Type B pancreatic cell (in vitro differentiated cells): ENCODE results near the gene CHD9NB. TPM values are rescaled to one million over a fixed set of nuclear protein-coding genes. Genes with fewer than 3 reads are reported as not detected.

ENCODE experiments used
- DNase-seq: peaks from one replicate; pipeline ENCODE4 v3.0.0; 2021; ENCODE audit warnings: mixed read lengths; ENCODE audit not compliant: unreplicated experiment; ENCODE audit errors: extremely low spot score
- H3K27ac Mint-ChIP-seq: 2 replicates; pipeline ENCODE4 v1.8.0; 2021; ENCODE audit warnings: mild to moderate bottlenecking, mixed read lengths
- H3K27me3 Mint-ChIP-seq: 2 replicates; pipeline ENCODE4 v1.8.0; 2021; ENCODE audit warnings: mixed read lengths
- H3K36me3 Mint-ChIP-seq: 2 replicates; pipeline ENCODE4 v1.8.0; 2021; ENCODE audit warnings: mixed read lengths
- H3K4me1 Mint-ChIP-seq: one replicate; pipeline ENCODE4 v1.8.0; 2021; ENCODE audit warnings: mixed read lengths; ENCODE audit not compliant: unreplicated experiment
- H3K4me3 Mint-ChIP-seq: 2 replicates; pipeline ENCODE4 v1.8.0; 2021; ENCODE audit warnings: mild to moderate bottlenecking, mixed read lengths
- H3K9me3 Mint-ChIP-seq: 2 replicates; pipeline ENCODE4 v1.8.0; 2021; ENCODE audit warnings: mixed read lengths
- long read RNA-seq: library from polyadenylated mRNA; unstranded; transcript quantifications from one replicate; pipeline ENCODE4 v2.0.0, GENCODE V29; 2020
- total RNA-seq: library from RNA; stranded (reverse); gene quantifications from 2 replicates; pipeline ENCODE4 v1.2.1, GENCODE V29; 2021; ENCODE audit warnings: low replicate concordance
- TF ChIP-seq, protein P1 (sequence below): fragments of 200-600 bp; sonication (generic); conservative IDR thresholded peaks from 2 replicates; pipeline ENCODE4 v1.5.0; 2021; ENCODE audit warnings: antibody characterized with exemption, mild to moderate bottlenecking

Gene CHD9NB
- total RNA-seq = 2.6 and 4.4 TPM in 2 replicates
- long read RNA-seq, partial matches to known transcripts = 1 of 4 reads
- long read RNA-seq, other reads (novel, unspliced or antisense) = 2 of 4 reads

DNA sequence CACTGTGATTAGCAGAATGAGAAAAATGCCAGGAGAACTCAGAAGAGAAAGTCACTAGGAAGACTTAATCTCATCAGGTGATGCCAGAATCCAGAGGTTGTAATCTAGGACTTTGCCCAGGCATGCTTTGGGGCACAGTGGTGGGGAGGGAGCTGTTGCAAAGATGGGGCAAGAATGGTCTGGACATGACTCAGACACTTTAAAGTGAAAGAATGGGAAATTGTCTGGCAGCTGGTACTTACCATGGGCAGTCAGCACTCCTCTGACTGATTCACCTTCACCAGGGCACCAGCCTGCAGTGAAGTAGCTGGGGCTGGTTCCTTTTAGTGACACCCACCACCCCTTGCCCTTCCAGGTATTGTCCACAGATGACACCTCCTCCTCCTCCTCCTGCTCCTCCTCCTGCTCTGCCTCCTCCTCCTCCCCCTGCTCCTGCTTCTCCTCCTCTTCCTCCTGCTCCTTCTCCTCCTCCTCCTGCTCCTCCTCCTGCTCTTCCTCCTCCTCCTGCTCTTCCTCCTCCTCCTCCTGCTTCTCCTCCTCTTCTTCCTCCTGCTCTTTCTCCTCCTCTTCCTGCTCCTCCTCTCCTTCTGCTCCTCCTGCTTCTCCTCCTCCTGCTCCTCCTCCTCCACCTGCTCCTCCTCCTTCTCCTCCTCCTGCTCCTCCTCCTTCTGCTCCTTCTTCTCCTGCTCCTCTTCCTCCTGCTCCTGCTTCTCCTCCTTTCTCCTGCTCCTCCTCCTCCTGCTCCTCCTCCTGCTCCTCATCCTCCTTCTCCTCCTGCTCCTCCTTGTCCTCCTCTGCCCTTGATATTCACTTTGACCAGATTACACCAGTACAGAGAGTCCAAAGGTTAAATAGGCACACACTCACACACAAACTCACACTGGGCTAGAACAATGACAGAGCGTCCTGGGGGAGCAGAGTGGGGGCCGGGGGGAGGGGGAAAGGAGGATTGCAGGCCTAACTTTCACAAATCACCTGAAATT is at the start of gene CHD9NB:
TSS of gene CHD9NB (minus strand) at position 379 of the 983 bp plus-strand sequence. CDS start 8,739 bp downstream, outside the sequence.
- DNase-seq = no peak
- TF ChIP-seq, protein P1, sequence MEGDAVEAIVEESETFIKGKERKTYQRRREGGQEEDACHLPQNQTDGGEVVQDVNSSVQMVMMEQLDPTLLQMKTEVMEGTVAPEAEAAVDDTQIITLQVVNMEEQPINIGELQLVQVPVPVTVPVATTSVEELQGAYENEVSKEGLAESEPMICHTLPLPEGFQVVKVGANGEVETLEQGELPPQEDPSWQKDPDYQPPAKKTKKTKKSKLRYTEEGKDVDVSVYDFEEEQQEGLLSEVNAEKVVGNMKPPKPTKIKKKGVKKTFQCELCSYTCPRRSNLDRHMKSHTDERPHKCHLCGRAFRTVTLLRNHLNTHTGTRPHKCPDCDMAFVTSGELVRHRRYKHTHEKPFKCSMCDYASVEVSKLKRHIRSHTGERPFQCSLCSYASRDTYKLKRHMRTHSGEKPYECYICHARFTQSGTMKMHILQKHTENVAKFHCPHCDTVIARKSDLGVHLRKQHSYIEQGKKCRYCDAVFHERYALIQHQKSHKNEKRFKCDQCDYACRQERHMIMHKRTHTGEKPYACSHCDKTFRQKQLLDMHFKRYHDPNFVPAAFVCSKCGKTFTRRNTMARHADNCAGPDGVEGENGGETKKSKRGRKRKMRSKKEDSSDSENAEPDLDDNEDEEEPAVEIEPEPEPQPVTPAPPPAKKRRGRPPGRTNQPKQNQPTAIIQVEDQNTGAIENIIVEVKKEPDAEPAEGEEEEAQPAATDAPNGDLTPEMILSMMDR = no peak
- H3K36me3 Mint-ChIP-seq = no peaks in the 10 kb centered on the region
- peak within 1 kb of the TSS; percentile 72 for H3K27ac Mint-ChIP-seq
- H3K4me3 Mint-ChIP-seq = peak within 1 kb of the TSS; percentile 95
- H3K27me3 Mint-ChIP-seq = no peaks in the 10 kb centered on the region
- H3K4me1 Mint-ChIP-seq = peaks cover 22% of the 10 kb centered on the region
- H3K9me3 Mint-ChIP-seq = no peaks in the 10 kb centered on the region

DNA sequence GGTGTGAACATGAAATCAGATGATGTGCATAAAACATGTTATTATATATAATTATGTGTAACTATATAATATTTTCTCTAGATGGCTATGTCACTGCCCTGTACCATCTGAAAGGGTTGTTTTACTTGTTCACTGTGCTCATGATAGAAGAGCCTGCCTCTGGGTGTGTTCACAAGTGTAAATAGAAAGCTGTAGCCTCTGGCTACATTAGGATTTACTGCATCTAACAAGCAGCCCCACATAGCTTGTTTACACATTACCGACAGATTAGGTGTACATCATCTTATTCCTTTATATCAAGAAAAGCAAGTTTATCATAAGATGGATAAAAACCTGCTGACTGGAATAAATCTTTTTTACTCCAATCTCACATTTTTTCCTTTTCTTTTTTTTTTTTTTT is 48.2 kb upstream of the CHD9NB start:
- Mint-ChIP-seq H3K9me3 (no peaks in the 10 kb centered on the region), H3K27me3 (no peaks in the 10 kb centered on the region), H3K27ac (peak overlapping the region; percentile 98), H3K4me3 (peak overlapping the region; percentile 44), H3K36me3 (peaks cover 4% of the 10 kb centered on the region), H3K4me1 (peaks cover 23% of the 10 kb centered on the region)
- DNase-seq = no peak
- TF ChIP-seq, protein P1 = no peak

GRCh38 chr16:53100131-53100748 is 47.5 kb upstream of the CHD9NB start:
- TF ChIP-seq, protein P1 = no peak
- Mint-ChIP-seq H3K9me3 (no peaks in the 10 kb centered on the region), H3K4me3 (peak overlapping the region; percentile 85), H3K27me3 (no peaks in the 10 kb centered on the region), H3K27ac (peak overlapping the region; percentile 98), H3K36me3 (peaks cover 4% of the 10 kb centered on the region), H3K4me1 (peaks cover 23% of the 10 kb centered on the region)
- no peak for DNase-seq

DNA sequence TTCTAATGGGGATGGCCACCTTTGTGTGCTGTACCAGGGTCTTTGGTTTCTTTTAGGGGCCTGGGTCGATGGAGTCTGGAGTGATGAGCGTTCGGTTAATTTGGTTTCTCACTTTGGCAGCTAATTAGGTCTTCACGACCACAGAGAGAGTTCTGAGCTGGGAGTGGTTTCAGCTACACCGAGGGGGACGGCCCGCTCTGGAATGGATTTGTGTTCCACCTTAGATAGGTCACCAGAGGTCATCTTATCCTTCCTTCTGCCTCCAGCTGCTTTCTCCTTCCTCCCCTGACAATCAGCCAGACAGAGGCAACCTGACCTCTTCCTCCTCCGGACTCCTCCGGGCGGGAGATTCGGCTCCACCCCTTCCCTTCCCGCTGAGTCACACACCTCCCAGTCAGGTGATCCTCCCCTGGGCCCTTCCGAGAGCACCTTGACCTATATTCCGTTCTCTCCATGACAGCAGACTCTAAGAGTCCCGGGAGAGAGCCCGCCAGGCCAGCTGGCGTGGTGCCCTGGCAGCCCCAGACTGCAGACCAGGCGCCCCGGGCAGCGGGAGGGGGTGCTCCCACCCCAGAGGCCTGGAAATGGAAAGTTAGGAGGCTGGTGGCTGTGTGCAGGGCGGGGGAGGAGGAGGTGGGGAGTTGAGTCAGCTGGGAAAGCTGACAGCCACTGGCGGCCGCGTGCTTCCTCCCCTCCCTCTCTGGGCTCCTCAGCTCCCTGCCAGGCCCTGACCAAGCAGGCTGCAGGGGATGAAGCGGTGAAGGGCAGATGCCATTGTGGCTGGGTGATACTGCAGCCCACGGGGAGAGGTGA is 46.8 kb upstream of the CHD9NB start:
- Mint-ChIP-seq H3K4me1 (peaks cover 27% of the 10 kb centered on the region), H3K27ac (peak overlapping the region; percentile 98), H3K27me3 (no peaks in the 10 kb centered on the region), H3K4me3 (peak overlapping the region; percentile 85), H3K36me3 (peaks cover 4% of the 10 kb centered on the region), H3K9me3 (no peaks in the 10 kb centered on the region)
- DNase-seq = peak; percentile 75
- TF ChIP-seq, protein P1 = no peak
